Measurements from ENCODE around the gene FAM124A. TPM values are rescaled to one million over a fixed set of nuclear protein-coding genes. Genes with fewer than 3 reads are reported as not detected.

The FAM124A gene
- total and polyA plus RNA-seq, 10 donors = 2.6 to 39.9 (median 23.7) TPM

GRCh38 chr13:51261610-51262249 is 39.5 kb downstream of the FAM124A start:
- WGBS, 5 donors = 65 to 79% (median 77%) methylated on average over 5 of the region's 5 CpGs
- peaks cover 0 to 28% (median 7%) of the 10 kb centered on the region in 6 donors for H3K4me1 ChIP-seq
- intact Hi-C loops (cut with DNase I; ENCODE audit: low total_unique reads) = no loop called here
- peak overlapping the region in 1 of 8 donors; percentile 27 for H3K27ac ChIP-seq
- TF ChIP-seq CTCF (IDR thresholded peaks at IDR 0.05 in 8 of 11, conservative IDR thresholded peaks at IDR 0.05 in 3 of 11) (no peak), POLR2A (IDR thresholded peaks at IDR 0.05) (no peak), POLR2AphosphoS5 (IDR thresholded peaks at IDR 0.05) (no peak)
- no peaks in the 10 kb centered on the region for H3K27me3 ChIP-seq (replicated peaks in 1 of 7)
- peaks cover 0 to 35% (median 0%) of the 10 kb centered on the region in 6 donors for H3K36me3 ChIP-seq
- no peaks in the 10 kb centered on the region for H3K9me3 ChIP-seq
- H3K4me3 ChIP-seq = no peak overlapping the region
- no peak for DNase-seq

GRCh38 chr13:51262501-51263211 is 40.5 kb downstream of the FAM124A start:
- H3K27me3 ChIP-seq (replicated peaks in 1 of 7) = no peaks in the 10 kb centered on the region
- no peak overlapping the region for H3K27ac ChIP-seq
- H3K36me3 ChIP-seq = peaks cover 0 to 26% (median 0%) of the 10 kb centered on the region in 6 donors
- no peak overlapping the region for H3K4me3 ChIP-seq
- no peaks in the 10 kb centered on the region for H3K9me3 ChIP-seq
- WGBS, 5 donors = 77 to 88% (median 78%) methylated on average over 8 of the region's 8 CpGs
- TF ChIP-seq POLR2A (IDR thresholded peaks at IDR 0.05) = no peak
- TF ChIP-seq POLR2AphosphoS5 (IDR thresholded peaks at IDR 0.05) = no peak
- no peak for TF ChIP-seq CTCF (IDR thresholded peaks at IDR 0.05 in 8 of 11, conservative IDR thresholded peaks at IDR 0.05 in 3 of 11)
- H3K4me1 ChIP-seq = peaks cover 0 to 28% (median 7%) of the 10 kb centered on the region in 6 donors
- intact Hi-C loops (cut with DNase I; ENCODE audit: low total_unique reads) = no loop called here
- DNase-seq = no peak

GRCh38 chr13:51266642-51267041 is 44.4 kb downstream of the FAM124A start:
- no peak for TF ChIP-seq POLR2AphosphoS5 (IDR thresholded peaks at IDR 0.05)
- no peak for TF ChIP-seq POLR2A (IDR thresholded peaks at IDR 0.05)

GRCh38 chr13:51267622-51268021 is 45.4 kb downstream of the FAM124A start:
- TF ChIP-seq POLR2AphosphoS5 (IDR thresholded peaks at IDR 0.05) = no peak
- TF ChIP-seq POLR2A (IDR thresholded peaks at IDR 0.05) = no peak
- Histone ChIP-seq H3K27me3 (replicated peaks in 1 of 7) (no peaks in the 10 kb centered on the region), H3K27ac (no peak overlapping the region), H3K36me3 (peaks cover 0 to 6% (median 0%) of the 10 kb centered on the region in 6 donors), H3K4me3 (no peak overlapping the region), H3K9me3 (no peaks in the 10 kb centered on the region), H3K4me1 (peaks cover 0 to 15% (median 0%) of the 10 kb centered on the region in 6 donors)
- WGBS, 5 donors = 88 to 96% (median 92%) methylated on average over 6 of the region's 6 CpGs
- intact Hi-C loops (cut with DNase I; ENCODE audit: low total_unique reads) = no loop called here
- DNase-seq = no peak

More at GRCh38 chr13:51266642-51267041, 44.4 kb downstream of the FAM124A start:
- no peak for DNase-seq
- Histone ChIP-seq H3K27ac (peak overlapping the region in 1 of 8 donors; percentile 6), H3K36me3 (peaks cover 0 to 6% (median 0%) of the 10 kb centered on the region in 6 donors), H3K27me3 (replicated peaks in 1 of 7) (no peaks in the 10 kb centered on the region), H3K4me3 (no peak overlapping the region), H3K4me1 (peaks cover 0 to 17% (median 2%) of the 10 kb centered on the region in 6 donors), H3K9me3 (no peaks in the 10 kb centered on the region)
- intact Hi-C loops (cut with DNase I; ENCODE audit: low total_unique reads) = no loop called here
- 54 to 95% (median 79%) methylated on average over 1 of the region's 1 CpG for WGBS, 5 donors

- no peak overlapping the region for H3K27ac ChIP-seq
- no peaks in the 10 kb centered on the region for H3K27me3 ChIP-seq (replicated peaks in 1 of 7)
- H3K4me1 ChIP-seq = peaks cover 0 to 7% (median 0%) of the 10 kb centered on the region in 6 donors
- no peak for DNase-seq
- no peaks in the 10 kb centered on the region for H3K36me3 ChIP-seq
- no peak overlapping the region for H3K4me3 ChIP-seq
- intact Hi-C loops (cut with DNase I; ENCODE audit: low total_unique reads) = no loop called here
- no peaks in the 10 kb centered on the region for H3K9me3 ChIP-seq
- no peak for TF ChIP-seq POLR2A (IDR thresholded peaks at IDR 0.05)
- TF ChIP-seq POLR2AphosphoS5 (IDR thresholded peaks at IDR 0.05) = no peak
- TF ChIP-seq CTCF (IDR thresholded peaks at IDR 0.05 in 8 of 11, conservative IDR thresholded peaks at IDR 0.05 in 3 of 11) = no peak
Observed at GRCh38 chr13:51269039-51269438, 46.8 kb downstream of the FAM124A start.
